Loucy (cell line): ENCODE results near the gene ZNF384.

ENCODE experiments used
- H2AFZ ChIP-seq: fragments of 200-600 bp; sonication (generic); 2 replicates; pipeline ENCODE4 v1.6.0; 2016; ENCODE audit warnings: antibody characterized with exemption, mild to moderate bottlenecking, low read length, moderate library complexity
- H3F3A ChIP-seq: fragments of 200-600 bp; 2 replicates; pipeline ENCODE4 v1.6.0; 2016; ENCODE audit warnings: antibody characterized with exemption, low read depth, mild to moderate bottlenecking
- H3K27me3 ChIP-seq: fragments of 200-600 bp; sonication (generic); 2 replicates; pipeline ENCODE4 v1.6.1; 2014; ENCODE audit warnings: low read length, mild to moderate bottlenecking; ENCODE audit not compliant: insufficient read depth, poor library complexity, severe bottlenecking
- H3K36me3 ChIP-seq: fragments of 200-600 bp; sonication (generic); 2 replicates; pipeline ENCODE4 v1.6.1; 2016; ENCODE audit warnings: low read length; ENCODE audit not compliant: insufficient read depth
- H3K4me1 ChIP-seq: fragments of 200-600 bp; sonication (generic); 2 replicates; pipeline ENCODE4 v1.5.1; 2014; ENCODE audit warnings: low read length, mild to moderate bottlenecking; ENCODE audit not compliant: insufficient read depth, poor library complexity, severe bottlenecking
- H3K4me2 ChIP-seq: fragments of 200-600 bp; sonication (generic); 2 replicates; pipeline ENCODE4 v1.6.0; 2014; ENCODE audit warnings: antibody characterized with exemption, low read length, low read depth, mild to moderate bottlenecking; ENCODE audit not compliant: poor library complexity, severe bottlenecking
- H3K4me3 ChIP-seq: fragments of 200-600 bp; sonication (generic); 2 replicates; pipeline ENCODE4 v1.5.1; 2014; ENCODE audit warnings: low read length, mild to moderate bottlenecking, mixed read lengths; ENCODE audit not compliant: poor library complexity, severe bottlenecking
- H3K79me2 ChIP-seq: fragments of 200-600 bp; sonication (generic); 2 replicates; pipeline ENCODE4 v1.6.1; 2014; ENCODE audit warnings: low read length; ENCODE audit not compliant: insufficient read depth
- H3K9ac ChIP-seq: fragments of 200-600 bp; sonication (generic); 2 replicates; pipeline ENCODE4 v1.6.0; 2014; ENCODE audit warnings: mild to moderate bottlenecking, low read depth, low read length, moderate library complexity; ENCODE audit not compliant: poor library complexity, severe bottlenecking
- H3K9me2 ChIP-seq: fragments of 200-600 bp; sonication (generic); replicated peaks from 2 replicates; pipeline ENCODE4 v1.6.1; 2016; ENCODE audit warnings: low read depth, low read length, mixed read lengths
- H3K9me3 ChIP-seq: fragments of 200-600 bp; sonication (generic); 2 replicates; pipeline ENCODE4 v1.6.1; 2014; ENCODE audit warnings: mild to moderate bottlenecking, antibody characterized with exemption, low read length, low read depth; ENCODE audit not compliant: insufficient read depth
- H4K20me1 ChIP-seq: fragments of 200-600 bp; sonication (generic); 2 replicates; pipeline ENCODE4 v1.6.0; 2014; ENCODE audit warnings: antibody characterized with exemption, low read length, mild to moderate bottlenecking; ENCODE audit not compliant: insufficient read depth, poor library complexity, severe bottlenecking
- CTCF ChIP-seq: fragments of 200-600 bp; sonication (generic); conservative IDR thresholded peaks from 2 replicates; pipeline ENCODE4 v1.5.1; 2014; ENCODE audit warnings: mild to moderate bottlenecking, antibody characterized with exemption, low read length
- EZH2phosphoT487 ChIP-seq: fragments of 200-600 bp; IDR thresholded peaks from 2 replicates; pipeline ENCODE4 v1.6.1; 2018; ENCODE audit warnings: antibody characterized with exemption, mild to moderate bottlenecking, moderate library complexity, borderline replicate concordance

ZNF384 gene

GRCh38 chr12:6700646-6701051 lies 11.5 kb upstream of the ZNF384 start, which contains the start of gene PIANP:
TSS of gene PIANP (minus strand) at chr12:6700815. CDS start at chr12:6698061, 2,754 bp downstream.
- Histone ChIP-seq H3K9me3 (no peaks in the 10 kb centered on the region), H3K9me2 (no peaks in the 10 kb centered on the region), H4K20me1 (no peaks in the 10 kb centered on the region), H3F3A (no peaks in the 10 kb centered on the region), H3K4me2 (no peak within 1 kb of the TSS), H3K9ac (no peak within 1 kb of the TSS), H3K36me3 (no peaks in the 10 kb centered on the region), H3K27me3 (no peaks in the 10 kb centered on the region), H3K4me1 (peaks cover 6% of the 10 kb centered on the region), H3K79me2 (no peaks in the 10 kb centered on the region), H3K4me3 (no peak within 1 kb of the TSS), H2AFZ (no peak within 1 kb of the TSS)
- TF ChIP-seq CTCF (no peak), EZH2phosphoT487 (no peak)

- Histone ChIP-seq H3K9me2 (no peaks in the 10 kb centered on the region), H3K27me3 (no peaks in the 10 kb centered on the region), H3K4me3 (no peak overlapping the region), H3K9me3 (no peaks in the 10 kb centered on the region), H4K20me1 (no peaks in the 10 kb centered on the region), H3K79me2 (no peaks in the 10 kb centered on the region), H3K9ac (no peak overlapping the region), H3K4me1 (peaks cover 11% of the 10 kb centered on the region), H3K4me2 (no peak overlapping the region), H3K36me3 (no peaks in the 10 kb centered on the region), H2AFZ (no peak overlapping the region), H3F3A (no peaks in the 10 kb centered on the region)
- TF ChIP-seq EZH2phosphoT487 (no peak), CTCF (no peak)
These were observed 10.9 kb upstream of the ZNF384 start for GRCh38 chr12:6699989-6700645.

- H2AFZ ChIP-seq = no peak overlapping the region
- no peaks in the 10 kb centered on the region for H3F3A ChIP-seq
- H3K27me3 ChIP-seq = no peaks in the 10 kb centered on the region
- H3K4me1 ChIP-seq = peaks cover 18% of the 10 kb centered on the region
- H3K79me2 ChIP-seq = no peaks in the 10 kb centered on the region
- no peaks in the 10 kb centered on the region for H3K9me2 ChIP-seq
- H4K20me1 ChIP-seq = no peaks in the 10 kb centered on the region
- no peak overlapping the region for H3K9ac ChIP-seq
- H3K36me3 ChIP-seq = no peaks in the 10 kb centered on the region
- TF ChIP-seq EZH2phosphoT487 (no peak), CTCF (no peak)
- no peaks in the 10 kb centered on the region for H3K9me3 ChIP-seq
- no peak overlapping the region for H3K4me3 ChIP-seq
- H3K4me2 ChIP-seq = no peak overlapping the region
These were observed 10.2 kb upstream of the ZNF384 start for GRCh38 chr12:6699259-6699988.
